K562 (cell line): ENCODE measurements around the gene RFX7. TPM values are rescaled to one million over a fixed set of nuclear protein-coding genes. Genes with fewer than 3 reads are reported as not detected.

ENCODE experiments used
- ATAC-seq: fragments of 200-7000 bp; cut with Tn5 transposase; 3 replicates; pipeline ENCODE4 v1.9.1; 2020; ENCODE audit warnings: moderate library complexity
- BruUV-seq: library from RNA; stranded (reverse); fragments of 400-500 nt; replicated peaks from 2 replicates; lab custom pipeline; 2021; lab: Mats Ljungman, UMichigan
- CTCF ChIA-PET: fragments of 300-600 bp; formaldehyde crosslinking; extraction: SDS; loops from one replicate; lab custom pipeline; 2021; ENCODE audit warnings: low intra/inter-chr PET ratio; lab: Yijun Ruan, JAX
- POLR2A ChIA-PET: fragments of 300-600, 350-650 bp; sonication (Branson Sonifier 250); formaldehyde crosslinking; extraction: SDS; loops from one replicate; lab custom pipeline; 2021; ENCODE audit warnings: antibody characterized with exemption, inconsistent platforms; lab: Yijun Ruan, JAX
- DNase-seq, 4 experiments: peaks; one replicate each; pipeline versions ENCODE4 v3.0.0 to v3.0.0-alpha.2; 2011 to 2018; ENCODE audit warnings: low spot score in 3 of 4, mixed read lengths in 3 of 4; ENCODE audit errors: extremely low read depth in 1 of 4
- FAIRE-seq: peaks from 2 replicates; lab custom pipeline; 2011; peaks lifted over from hg19 to GRCh38; lab: Jason Lieb, UNC
- H2AFZ ChIP-seq: 2 replicates; pipeline ENCODE4 v1.6.0; 2011; ENCODE audit warnings: low read depth, low read length, control low read depth, inconsistent platforms
- H3K27ac ChIP-seq: fragments of 200-600 bp; 3 replicates; pipeline ENCODE4 v1.8.0; 2011; ENCODE audit warnings: low read depth, mild to moderate bottlenecking, control low read depth, inconsistent platforms, low read length, moderate library complexity, mixed read lengths; ENCODE audit errors: extremely low read depth
- H3K27me3 ChIP-seq, 2 experiments: fragments of 300-600 bp in 1 of 2; 2 replicates in 1 of 2; 3 replicates in 1 of 2; pipeline versions ENCODE4 v1.6.0 to v1.8.0; 2011; ENCODE audit warnings: inconsistent platforms in 2 of 2, low read length in 2 of 2, mild to moderate bottlenecking in 1 of 2, mixed read lengths in 1 of 2, moderate library complexity in 1 of 2; ENCODE audit not compliant: control insufficient read depth in 2 of 2, insufficient read depth in 2 of 2
- H3K36me3 ChIP-seq: fragments of 300-600 bp; 3 replicates; pipeline ENCODE4 v1.8.0; 2011; ENCODE audit warnings: mild to moderate bottlenecking, low read length, inconsistent platforms; ENCODE audit not compliant: control insufficient read depth, insufficient read depth
- H3K4me1 ChIP-seq, 2 experiments: fragments of 200-600 bp in 1 of 2; replicated peaks in 1 of 2; 2 replicates in 1 of 2; 3 replicates in 1 of 2; pipeline versions ENCODE4 v1.5.1 to v1.8.0; 2011; ENCODE audit warnings: inconsistent platforms in 2 of 2, low read length in 2 of 2, mild to moderate bottlenecking in 1 of 2, mixed read lengths in 1 of 2, moderate library complexity in 1 of 2; ENCODE audit not compliant: control insufficient read depth in 2 of 2, insufficient read depth in 2 of 2
- H3K4me2 ChIP-seq: 2 replicates; pipeline ENCODE4 v1.6.1; 2011; ENCODE audit warnings: low read length, control low read depth, inconsistent platforms, mixed read lengths; ENCODE audit not compliant: insufficient read depth
- H3K4me3 ChIP-seq: fragments of 200-600 bp; sonication (generic), shearing (Covaris generic); 2 replicates; pipeline ENCODE4 v1.5.1; 2016; ENCODE audit warnings: control low read depth, inconsistent platforms
- H3K79me2 ChIP-seq: fragments of 200-600 bp; 3 replicates; pipeline ENCODE4 v1.8.0; 2011; ENCODE audit warnings: low read length, inconsistent platforms; ENCODE audit not compliant: control insufficient read depth, insufficient read depth
- H3K9ac ChIP-seq, 2 experiments: 2 replicates each; pipeline versions ENCODE4 v1.6.0 to v1.6.1; 2011; ENCODE audit warnings: low read depth in 2 of 2, low read length in 2 of 2, control low read depth in 1 of 2, inconsistent platforms in 1 of 2, mild to moderate bottlenecking in 1 of 2, mixed read lengths in 1 of 2; ENCODE audit not compliant: insufficient read depth in 1 of 2
- H3K9me1 ChIP-seq: one replicate; pipeline ENCODE4 v1.6.0; 2011; ENCODE audit warnings: inconsistent platforms, mild to moderate bottlenecking, low read length, moderate library complexity; ENCODE audit not compliant: control insufficient read depth, insufficient read depth
- H3K9me3 ChIP-seq: replicated peaks from 2 replicates; pipeline ENCODE4 v1.5.1; 2011; ENCODE audit warnings: low read depth, low read length, inconsistent platforms; ENCODE audit not compliant: control insufficient read depth, insufficient read depth
- H4K20me1 ChIP-seq: replicated peaks from 2 replicates; pipeline ENCODE4 v1.6.1; 2011; ENCODE audit warnings: low read length, inconsistent platforms, mixed read lengths; ENCODE audit not compliant: control insufficient read depth, insufficient read depth
- CBFA2T3 ChIP-seq: fragments of 450-650 bp; IDR thresholded peaks from 2 replicates; pipeline ENCODE4 v1.6.1; 2017
- CBX2 ChIP-seq: fragments of 200-600 bp; sonication (generic); IDR thresholded peaks from one replicate; pipeline ENCODE4 v1.6.1; 2012; ENCODE audit warnings: mild to moderate bottlenecking, low read length, inconsistent platforms; ENCODE audit not compliant: insufficient read depth, poor library complexity, severe bottlenecking
- CBX5 ChIP-seq: IDR thresholded peaks from 2 replicates; pipeline ENCODE4 v1.6.1; 2014; ENCODE audit warnings: low read depth, borderline replicate concordance
- CEBPG ChIP-seq, 3 experiments: fragments of 200-800 bp in 1 of 3; sonication (Bioruptor generic) in 1 of 3; sonication (generic) in 1 of 3; formaldehyde crosslinking in 1 of 3; IDR thresholded peaks in 2 of 3; conservative IDR thresholded peaks in 1 of 3; 2 replicates each; pipeline versions ENCODE4 v1.6.1 to v1.8.0; 2016 to 2022; ENCODE audit warnings: missing compliant biosample characterization in 2 of 3, missing genetic modification characterization in 2 of 3, mild to moderate bottlenecking in 1 of 3, missing genetic modification reagents in 1 of 3
- HDGF ChIP-seq: fragments of 450-650 bp; IDR thresholded peaks from 2 replicates; pipeline ENCODE4 v1.6.1; 2016
- KDM1A ChIP-seq, 2 experiments: fragments of 450-650 bp; IDR thresholded peaks; 2 replicates each; pipeline ENCODE4 v1.6.1; 2016; ENCODE audit warnings: mild to moderate bottlenecking in 2 of 2
- MTA3 ChIP-seq: fragments of 450-650 bp; formaldehyde crosslinking; IDR thresholded peaks from 2 replicates; pipeline ENCODE4 v1.6.1; 2017; ENCODE audit warnings: mild to moderate bottlenecking, borderline replicate concordance
- NR1H2 ChIP-seq: sonication (generic); formaldehyde crosslinking; IDR thresholded peaks from 2 replicates; pipeline ENCODE4 v1.4.0; 2020; ENCODE audit warnings: mild to moderate bottlenecking, missing genetic modification reagents
- POLR2AphosphoS2 ChIP-seq: IDR thresholded peaks from 2 replicates; pipeline ENCODE4 v1.6.1; 2012; ENCODE audit warnings: low read length, improper control_type of control experiment
- ZEB2 ChIP-seq: fragments of 450-650 bp; IDR thresholded peaks from 2 replicates; pipeline ENCODE4 v1.6.1; 2016
- ZNF407 ChIP-seq: fragments of 450-650 bp; IDR thresholded peaks from 2 replicates; pipeline ENCODE4 v1.6.1; 2016; ENCODE audit warnings: low read depth
- ZNF41 ChIP-seq: fragments of 250-450 bp; sonication (Bioruptor Pico); conservative IDR thresholded peaks from 2 replicates; pipeline ENCODE4 v1.4.0; 2020; ENCODE audit warnings: mild to moderate bottlenecking
- ZNF655 ChIP-seq: fragments of 250-450 bp; sonication (Bioruptor Pico); IDR thresholded peaks from 2 replicates; pipeline ENCODE4 v1.5.0; 2021
- WGBS: fragments of 100-300 bp; shearing (Covaris generic); methylation state at CpG from one replicate; pipeline ENCODE4 v1.1.6; 2016; ENCODE audit warnings: low coverage, mixed read lengths; ENCODE audit not compliant: insufficient coverage; ENCODE audit errors: missing lambda C conversion rate; 5-methylcytosine and 5-hydroxymethylcytosine counted together
- in situ Hi-C: fragments of 300-500 bp; cut with MboI; formaldehyde crosslinking; loops from 4 replicates; pipeline ENCODE4 v1.15.0; 2018; ENCODE audit warnings: inconsistent platforms, mixed read lengths
- intact Hi-C: fragments of 100-400 bp; cut with micrococcal nuclease; formaldehyde crosslinking; loops from 2 replicates; pipeline ENCODE4 v1.14.2; 2022
- polyA plus RNA-seq, 8 experiments: library from polyadenylated mRNA; depleted of rRNA in 4 of 8; stranded (reverse) in 5 of 8; unstranded in 3 of 8; fragments of >200 nt; fragmentation: Nextera tagmentation in 2 of 8; fragmentation: Illumina TruSeq in 1 of 8; extraction: Ambion mirVana in 2 of 8; extraction: Trizol in 1 of 8; gene quantifications; 2 replicates each; pipeline versions ENCODE4 v1.2.1 to v1.2.3, GENCODE V29; 2011 to 2014; ENCODE audit warnings: inconsistent platforms in 1 of 8, missing spikeins in 1 of 8
- total RNA-seq, 7 experiments: library from RNA; depleted of rRNA in 6 of 7; stranded (reverse); fragments of >200 nt in 6 of 7; fragmentation: Illumina TruSeq in 2 of 7; extraction: Trizol in 2 of 7; gene quantifications; 2 replicates each; pipeline versions ENCODE4 v1.2.1 to v1.2.3, GENCODE V29; 2011 to 2021; ENCODE audit warnings: low replicate concordance in 1 of 7

RFX7 gene
- total and polyA plus RNA-seq, 9 of the 15 experiments (the other 6 are each of a cell fraction or from before 2014, with no cell fraction given): 2.4 to 17.9 (median 6.3) TPM

GRCh38 chr15:56174649-56175048, 69.0 kb downstream of the RFX7 start (continued):
- TF ChIP-seq CBX2 (no peak), CBX5 (no peak), ZEB2 (no peak), NR1H2 (CRISPR knock-in tag) (no peak), CBFA2T3 (no peak), POLR2AphosphoS2 (no peak)

GRCh38 chr15:56168394-56168793, 75.3 kb downstream of the RFX7 start:
- TF ChIP-seq CEBPG (CRISPR knock-in tag; IDR thresholded peaks at IDR 0.05) (no peak), CEBPG (tag; conservative IDR thresholded peaks at IDR 0.05 in 1 of 2, IDR thresholded peaks at IDR 0.05 in 1 of 2) (no peak), ZNF407 (no peak), ZNF655 (CRISPR knock-in tag) (no peak), ZNF41 (CRISPR knock-in tag) (no peak), KDM1A (IDR thresholded peaks at IDR 0.05) (no peak), HDGF (no peak), MTA3 (no peak)
- TF ChIP-seq, all 486 proteins: peak for 0
- WGBS: 54% methylated on average over 2 of the region's 2 CpGs
- Histone ChIP-seq H3K4me1 (no peaks in the 10 kb centered on the region), H3K9ac (no peak overlapping the region), H2AFZ (no peak overlapping the region), H3K79me2 (peaks cover 6% of the 10 kb centered on the region; the same call in 1 of the 3 replicates), H4K20me1 (no peaks in the 10 kb centered on the region), H3K27ac (no peak overlapping the region), H3K27me3 (no peaks in the 10 kb centered on the region), H3K36me3 (peaks cover 12% of the 10 kb centered on the region; the same call in 2 of the 3 replicates), H3K9me1 (no peaks in the 10 kb centered on the region), H3K4me2 (no peak overlapping the region), H3K9me3 (no peaks in the 10 kb centered on the region), H3K4me3 (no peak overlapping the region)
- FAIRE-seq (no peak), DNase-seq (no peak), ATAC-seq (no peak)
- POLR2A ChIA-PET: interaction anchor here (1.4 kb wide), 1 partner anchor 11 kb away, joined by 3 read pairs; no protein-coding TSS in a partner anchor
- BruUV-seq: no TSS peak
- CTCF ChIA-PET: no interaction called here
- in situ Hi-C loops (no loop called here), intact Hi-C loops (no loop called here)
